Duodenal mucosa (tissue), 2 donors: ENCODE results near the gene PTPRM.

Source experiments
- H3K27ac ChIP-seq: one replicate; pipeline ENCODE4 v1.7.0; 2013; ENCODE audit warnings: low read depth, low read length
- H3K27me3 ChIP-seq, 2 donors: one replicate each; pipeline ENCODE4 v1.7.0; 2013; ENCODE audit warnings: low read length in 2 of 2, control low read depth in 1 of 2; ENCODE audit not compliant: insufficient read depth in 2 of 2, control insufficient read depth in 1 of 2
- H3K36me3 ChIP-seq, 2 donors: one replicate each; pipeline ENCODE4 v1.7.0; 2013; ENCODE audit warnings: low read length in 2 of 2, control low read depth in 1 of 2; ENCODE audit not compliant: insufficient read depth in 2 of 2, control insufficient read depth in 1 of 2
- H3K4me1 ChIP-seq, 2 donors: one replicate each; pipeline ENCODE4 v1.7.0; 2013; ENCODE audit warnings: low read length in 2 of 2, control low read depth in 1 of 2; ENCODE audit not compliant: insufficient read depth in 2 of 2, control insufficient read depth in 1 of 2
- H3K4me3 ChIP-seq, 2 donors: one replicate each; pipeline ENCODE4 v1.7.0; 2013; ENCODE audit warnings: low read length in 2 of 2, low read depth in 1 of 2
- H3K9ac ChIP-seq, 2 donors: one replicate each; pipeline ENCODE4 v1.7.0; 2013; ENCODE audit warnings: low read length in 2 of 2, low read depth in 1 of 2
- H3K9me3 ChIP-seq, 2 donors: one replicate each; pipeline ENCODE4 v1.7.0; 2013; ENCODE audit warnings: low read length in 2 of 2, control low read depth in 1 of 2; ENCODE audit not compliant: control insufficient read depth in 1 of 2

Gene PTPRM

DNA sequence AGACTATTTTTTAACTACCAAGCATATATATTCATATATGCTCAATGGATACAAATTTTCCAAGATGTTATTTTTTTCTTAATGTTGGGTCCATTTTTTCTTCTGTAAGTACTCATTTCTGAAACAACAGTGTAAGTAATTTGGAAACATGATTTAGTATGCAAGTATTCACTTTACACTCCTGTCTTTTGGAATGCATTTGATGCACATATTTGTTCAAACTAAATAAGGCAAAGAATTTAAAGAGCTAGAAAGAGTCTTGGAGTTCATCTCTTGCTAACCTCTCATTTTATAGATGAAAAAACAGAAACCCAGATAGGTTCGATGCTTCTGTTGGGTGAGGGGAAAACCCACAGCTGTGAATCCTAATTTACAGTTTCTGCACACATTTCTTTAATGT lies 602.6 kb downstream of the PTPRM start:
- H3K27me3 ChIP-seq = no peaks in the 10 kb centered on the region
- no peaks in the 10 kb centered on the region for H3K4me1 ChIP-seq
- H3K9me3 ChIP-seq = no peaks in the 10 kb centered on the region
- H3K9ac ChIP-seq = no peak overlapping the region
- H3K27ac ChIP-seq = no peak overlapping the region
- H3K36me3 ChIP-seq = no peaks in the 10 kb centered on the region
- no peak overlapping the region for H3K4me3 ChIP-seq

DNA sequence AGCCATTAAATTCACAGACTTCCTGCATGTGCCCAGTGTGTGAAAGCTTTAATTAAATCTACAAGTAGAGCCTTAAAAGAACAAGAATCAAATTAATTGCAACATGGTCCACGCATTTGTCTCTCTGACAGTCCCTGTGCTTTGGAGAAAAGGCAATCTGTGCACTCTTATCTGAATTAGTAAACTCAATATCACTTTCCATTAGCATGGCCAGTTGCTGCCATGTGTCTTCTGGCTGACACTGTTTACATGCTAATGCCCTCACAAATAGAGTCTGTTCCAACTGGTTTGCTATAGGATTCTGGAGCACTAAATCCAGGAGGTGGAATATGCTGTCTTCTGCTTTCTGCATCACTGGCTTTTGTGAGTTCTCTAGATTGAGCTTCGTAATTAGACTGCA lies 607.7 kb downstream of the PTPRM start:
- Histone ChIP-seq H3K27me3 (no peaks in the 10 kb centered on the region), H3K9ac (no peak overlapping the region), H3K4me1 (peaks cover 0 to 6% of the 10 kb centered on the region in 2 donors), H3K27ac (no peak overlapping the region), H3K4me3 (no peak overlapping the region), H3K36me3 (no peaks in the 10 kb centered on the region), H3K9me3 (no peaks in the 10 kb centered on the region)

DNA sequence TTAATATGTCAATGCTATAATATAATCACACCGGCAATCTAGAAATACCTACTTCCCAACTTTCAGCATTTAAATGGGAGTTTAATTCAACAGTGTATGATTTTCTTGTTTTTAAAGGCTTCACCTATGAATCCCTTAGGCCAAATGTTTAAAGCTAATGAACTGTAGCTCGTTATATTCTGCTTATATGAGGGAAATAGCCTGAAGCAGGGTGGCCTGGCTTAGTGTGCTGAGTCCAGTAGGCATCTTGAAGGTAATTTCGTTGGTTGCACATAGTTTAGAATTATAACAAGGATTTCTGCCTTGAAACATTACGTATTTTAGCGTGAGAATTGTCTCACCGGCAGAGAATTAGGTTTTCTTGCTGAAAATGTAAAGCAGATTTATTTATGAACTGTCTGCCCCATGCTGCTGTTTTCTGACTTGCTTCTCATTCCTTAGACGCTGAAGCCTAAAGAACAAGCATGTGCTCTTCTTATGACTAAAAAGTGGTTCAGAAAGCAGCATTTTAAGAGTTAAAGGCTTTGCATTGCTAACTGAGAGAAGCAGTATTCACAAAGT lies 608.5 kb downstream of the PTPRM start:
- H3K27me3 ChIP-seq = no peaks in the 10 kb centered on the region
- no peak overlapping the region for H3K4me3 ChIP-seq
- H3K9me3 ChIP-seq = no peaks in the 10 kb centered on the region
- no peak overlapping the region for H3K27ac ChIP-seq
- no peak overlapping the region for H3K9ac ChIP-seq
- peaks cover 0 to 6% of the 10 kb centered on the region in 2 donors for H3K4me1 ChIP-seq
- no peaks in the 10 kb centered on the region for H3K36me3 ChIP-seq

DNA sequence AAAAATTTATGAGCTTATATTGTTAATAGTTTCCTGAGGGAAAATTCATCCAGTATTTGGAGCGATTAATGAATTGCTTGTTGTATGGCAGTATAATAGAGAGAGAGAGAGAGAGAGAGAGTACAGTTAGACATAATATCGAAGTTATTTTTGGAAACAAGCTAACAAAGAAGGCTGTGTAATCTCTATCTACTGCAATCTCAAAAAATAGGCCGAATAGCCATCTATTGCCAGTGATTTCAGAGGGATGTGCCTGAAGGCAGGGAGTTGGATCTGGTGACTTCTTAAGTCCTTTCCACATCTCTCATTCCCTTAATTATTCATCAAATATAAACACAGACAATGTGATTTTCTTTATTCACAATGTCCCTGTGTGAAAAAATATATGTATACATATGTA lies 609.0 kb downstream of the PTPRM start:
- Histone ChIP-seq H3K27ac (no peak overlapping the region), H3K36me3 (no peaks in the 10 kb centered on the region), H3K4me3 (no peak overlapping the region), H3K4me1 (peaks cover 0 to 6% of the 10 kb centered on the region in 2 donors), H3K9me3 (no peaks in the 10 kb centered on the region), H3K9ac (no peak overlapping the region), H3K27me3 (no peaks in the 10 kb centered on the region)

DNA sequence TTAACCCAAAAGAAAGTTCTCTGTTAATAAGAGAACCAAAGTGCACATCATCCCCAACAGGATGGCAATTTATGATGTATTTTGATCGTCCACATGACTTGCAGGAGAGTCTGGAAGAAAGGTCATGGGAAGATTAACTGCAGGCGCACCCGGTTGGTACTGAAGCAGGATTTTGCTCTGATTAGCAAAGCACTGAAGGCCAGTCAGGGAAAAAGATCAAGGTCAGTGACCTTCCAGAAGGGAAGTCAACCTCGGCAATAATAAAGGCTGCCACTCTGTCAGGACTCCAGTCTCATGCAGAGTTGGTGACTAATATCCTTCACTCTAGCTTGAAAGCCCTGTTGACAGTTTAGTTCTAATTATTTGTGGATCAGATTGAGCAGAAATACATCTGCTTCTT lies 609.4 kb downstream of the PTPRM start:
- H3K4me3 ChIP-seq = no peak overlapping the region
- H3K36me3 ChIP-seq = no peaks in the 10 kb centered on the region
- peaks cover 0 to 6% of the 10 kb centered on the region in 2 donors for H3K4me1 ChIP-seq
- no peaks in the 10 kb centered on the region for H3K9me3 ChIP-seq
- H3K27me3 ChIP-seq = no peaks in the 10 kb centered on the region
- H3K9ac ChIP-seq = no peak overlapping the region
- no peak overlapping the region for H3K27ac ChIP-seq

DNA sequence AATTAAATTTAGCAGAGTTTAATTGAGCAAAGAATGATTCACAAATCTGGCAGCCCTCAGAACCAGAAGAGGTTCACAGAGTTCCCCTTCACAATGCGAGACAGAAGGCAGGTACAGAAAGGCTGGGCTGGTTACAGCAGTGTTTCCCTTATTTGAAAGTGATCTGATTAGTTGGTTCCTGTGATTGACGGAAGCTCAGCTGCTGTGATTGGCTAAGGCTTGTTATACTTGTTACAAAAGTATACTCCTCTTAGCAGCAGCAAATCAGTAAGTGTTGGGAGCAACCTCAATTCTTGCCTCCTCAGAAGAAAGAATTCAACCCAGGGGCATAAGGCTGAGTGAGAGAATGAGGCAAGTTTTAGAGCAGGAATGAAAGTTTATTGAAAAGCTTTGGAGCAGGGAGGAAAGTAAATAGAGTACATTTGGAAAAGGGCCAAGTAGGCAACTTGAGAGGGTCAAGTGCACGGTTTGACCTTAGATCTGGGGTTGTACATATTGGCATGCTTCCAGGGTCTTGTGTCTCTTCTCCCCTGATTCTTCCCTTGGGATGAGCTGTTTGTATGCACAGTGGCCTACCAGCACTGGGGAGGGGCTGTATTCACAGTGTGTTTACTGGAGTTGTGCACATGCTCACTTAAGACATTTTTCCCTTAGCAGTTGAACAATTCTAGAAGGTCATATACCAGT lies 610.4 kb downstream of the PTPRM start:
- Histone ChIP-seq H3K27me3 (no peaks in the 10 kb centered on the region), H3K4me1 (peaks cover 0 to 6% of the 10 kb centered on the region in 2 donors), H3K9me3 (no peaks in the 10 kb centered on the region), H3K36me3 (no peaks in the 10 kb centered on the region), H3K27ac (no peak overlapping the region), H3K4me3 (no peak overlapping the region), H3K9ac (no peak overlapping the region)

DNA sequence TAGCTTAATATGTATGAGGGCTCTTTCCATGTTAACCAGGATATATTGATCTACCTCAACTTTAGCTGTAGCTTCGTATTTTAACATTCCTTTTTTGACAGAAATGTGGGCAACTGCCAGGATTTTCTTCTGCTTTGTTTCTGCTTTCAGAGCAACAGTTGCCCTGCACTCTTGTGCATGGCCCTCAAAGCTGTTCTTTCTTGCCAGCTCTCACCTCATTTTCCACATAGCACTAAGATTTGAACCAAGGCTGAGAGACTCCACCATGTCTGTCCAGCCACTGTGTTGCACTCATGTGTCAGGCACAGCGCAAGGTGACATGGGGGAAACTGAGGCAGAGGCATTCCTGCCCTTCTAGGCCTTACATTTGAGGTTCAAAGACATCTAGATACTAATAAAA lies 619.3 kb downstream of the PTPRM start:
- H3K4me1 ChIP-seq = no peaks in the 10 kb centered on the region
- H3K27ac ChIP-seq = no peak overlapping the region
- no peak overlapping the region for H3K4me3 ChIP-seq
- H3K9me3 ChIP-seq = no peaks in the 10 kb centered on the region
- no peak overlapping the region for H3K9ac ChIP-seq
- H3K36me3 ChIP-seq = no peaks in the 10 kb centered on the region
- H3K27me3 ChIP-seq = no peaks in the 10 kb centered on the region

DNA sequence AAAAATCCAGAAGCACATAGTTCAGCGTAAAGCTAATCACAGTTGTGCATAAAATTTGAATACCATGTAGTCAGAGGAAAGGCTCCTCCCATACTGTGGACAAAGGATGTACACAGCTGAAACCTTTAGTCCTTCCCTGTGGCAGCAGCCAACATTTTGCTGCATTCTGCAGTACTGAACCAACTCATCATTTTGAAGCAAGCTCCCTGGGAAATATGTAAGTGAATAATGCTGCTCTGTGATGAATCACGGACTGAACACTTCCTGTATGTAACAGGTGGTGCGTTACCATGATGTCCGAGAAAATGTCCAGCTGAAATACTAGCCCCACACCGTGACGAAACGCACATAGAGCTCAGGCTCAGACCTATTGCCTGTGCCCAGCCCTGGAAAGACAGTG lies 621.1 kb downstream of the PTPRM start:
- no peak overlapping the region for H3K9ac ChIP-seq
- H3K36me3 ChIP-seq = no peaks in the 10 kb centered on the region
- no peak overlapping the region for H3K27ac ChIP-seq
- H3K9me3 ChIP-seq = no peaks in the 10 kb centered on the region
- no peaks in the 10 kb centered on the region for H3K27me3 ChIP-seq
- H3K4me1 ChIP-seq = no peaks in the 10 kb centered on the region
- no peak overlapping the region for H3K4me3 ChIP-seq

DNA sequence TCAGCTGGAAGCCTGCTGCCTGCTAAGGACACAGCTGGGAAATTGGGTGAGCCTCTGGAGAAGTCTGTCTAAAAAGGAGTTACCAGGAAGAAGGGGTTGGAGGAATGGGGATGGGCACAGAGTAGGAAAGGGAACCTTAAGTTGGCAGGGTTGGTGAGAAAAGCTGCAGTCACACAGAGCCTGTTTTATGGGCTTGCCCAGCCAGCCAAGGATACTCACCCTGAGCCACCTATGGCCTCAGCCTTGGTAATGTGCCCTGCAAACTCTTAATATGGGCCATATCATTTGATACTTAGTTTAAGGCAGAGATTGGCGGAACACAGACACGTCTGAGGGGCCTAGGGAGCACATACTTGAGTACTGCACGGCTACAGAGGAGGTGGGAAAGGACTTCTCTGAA lies 623.9 kb downstream of the PTPRM start:
- no peaks in the 10 kb centered on the region for H3K9me3 ChIP-seq
- H3K9ac ChIP-seq = no peak overlapping the region
- H3K36me3 ChIP-seq = no peaks in the 10 kb centered on the region
- no peaks in the 10 kb centered on the region for H3K27me3 ChIP-seq
- no peaks in the 10 kb centered on the region for H3K4me1 ChIP-seq
- no peak overlapping the region for H3K27ac ChIP-seq
- no peak overlapping the region for H3K4me3 ChIP-seq

DNA sequence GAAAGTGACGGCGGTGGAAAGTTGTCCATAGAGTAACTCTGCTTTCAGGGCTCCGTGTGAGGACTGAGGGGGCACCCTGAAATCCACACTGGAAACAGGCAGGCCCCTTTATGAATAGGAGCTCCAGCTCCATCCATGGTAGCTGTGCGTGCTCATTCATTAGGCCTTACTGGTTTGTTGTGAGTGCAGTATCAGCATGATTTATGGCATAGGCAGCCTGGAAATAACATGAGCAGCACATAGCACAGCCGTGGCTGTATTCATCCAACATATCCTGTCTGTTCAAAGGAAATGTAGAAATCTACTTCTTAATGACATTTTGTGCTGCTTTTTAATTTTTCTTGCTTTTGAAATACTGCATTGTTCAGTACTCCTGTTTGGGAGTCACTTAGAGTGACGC lies 627.3 kb downstream of the PTPRM start:
- no peak overlapping the region for H3K4me3 ChIP-seq
- no peaks in the 10 kb centered on the region for H3K27me3 ChIP-seq
- H3K4me1 ChIP-seq = no peaks in the 10 kb centered on the region
- no peaks in the 10 kb centered on the region for H3K9me3 ChIP-seq
- no peak overlapping the region for H3K27ac ChIP-seq
- H3K36me3 ChIP-seq = no peaks in the 10 kb centered on the region
- H3K9ac ChIP-seq = no peak overlapping the region
